Testis (tissue), 3 donors: ENCODE data around the gene DDX1. TPM values are rescaled to one million over a fixed set of nuclear protein-coding genes. Genes with fewer than 3 reads are reported as not detected.

Experiments
- DNase-seq: peaks from one replicate; pipeline ENCODE4 v3.0.0-alpha.2; 2019
- H3K27ac ChIP-seq, 2 donors: fragments of 200-600 bp; sonication (generic); one replicate each; pipeline ENCODE4 v1.5.1; 2019
- H3K27me3 ChIP-seq: fragments of 200-600 bp; sonication (generic); one replicate; pipeline ENCODE4 v1.5.1; 2019
- H3K36me3 ChIP-seq: fragments of 200-600 bp; sonication (generic); one replicate; pipeline ENCODE4 v1.5.1; 2017; ENCODE audit warnings: low read depth; ENCODE audit errors: missing control alignments
- H3K4me1 ChIP-seq: fragments of 200-600 bp; sonication (generic); one replicate; pipeline ENCODE4 v1.5.1; 2019
- H3K4me3 ChIP-seq, 2 donors: fragments of 200-600 bp; sonication (generic); one replicate each; pipeline ENCODE4 v1.5.1; 2017 to 2019
- H3K9me3 ChIP-seq: fragments of 200-600 bp; sonication (generic); one replicate; pipeline ENCODE4 v1.5.1; 2017
- POLR2A ChIP-seq: fragments of 450-650 bp; IDR thresholded peaks from one replicate; pipeline ENCODE4 v1.6.1; 2017; ENCODE audit warnings: antibody characterized with exemption, mild to moderate bottlenecking, moderate library complexity
- WGBS, 2 donors: methylation state at CpG; one replicate each; pipeline ENCODE4 v1.1.5; 2018; 5-methylcytosine and 5-hydroxymethylcytosine counted together
- intact Hi-C: fragments of 100-400 bp; cut with DNase I; formaldehyde crosslinking; loops from one replicate; pipeline ENCODE4 v1.15.1; 2023; ENCODE audit warnings: low total_unique reads
- polyA plus RNA-seq: library from polyadenylated mRNA; stranded (reverse); fragments of 350-450 nt; fragmentation: Illumina TruSeq; extraction: RNeasy Lipid Tissue Mini Kit (QIAGEN cat#74804); gene quantifications from one replicate; pipeline ENCODE4 v1.2.3, GENCODE V29; 2014; ENCODE audit warnings: low read depth, low replicate concordance; ENCODE audit not compliant: insufficient read depth
- total RNA-seq, 2 donors: library from RNA; depleted of rRNA; stranded (reverse); fragments of >200 nt; gene quantifications; one replicate each; pipeline ENCODE4 v1.2.3, GENCODE V29; 2016
- TF ChIP-seq, protein P1 (sequence below), 3 experiments: fragments of 450-650 bp in 2 of 3; fragments of 200-600 bp in 1 of 3; sonication (generic) in 1 of 3; IDR thresholded peaks; one replicate each; pipeline ENCODE4 v1.5.1; 2016 to 2019; ENCODE audit warnings: antibody characterized with exemption in 3 of 3, mild to moderate bottlenecking in 2 of 3, moderate library complexity in 1 of 3

Gene DDX1
- total and polyA plus RNA-seq, 3 donors from 2014 or later, result 60.4 to 66.9 (median 65.0) TPM

DNA sequence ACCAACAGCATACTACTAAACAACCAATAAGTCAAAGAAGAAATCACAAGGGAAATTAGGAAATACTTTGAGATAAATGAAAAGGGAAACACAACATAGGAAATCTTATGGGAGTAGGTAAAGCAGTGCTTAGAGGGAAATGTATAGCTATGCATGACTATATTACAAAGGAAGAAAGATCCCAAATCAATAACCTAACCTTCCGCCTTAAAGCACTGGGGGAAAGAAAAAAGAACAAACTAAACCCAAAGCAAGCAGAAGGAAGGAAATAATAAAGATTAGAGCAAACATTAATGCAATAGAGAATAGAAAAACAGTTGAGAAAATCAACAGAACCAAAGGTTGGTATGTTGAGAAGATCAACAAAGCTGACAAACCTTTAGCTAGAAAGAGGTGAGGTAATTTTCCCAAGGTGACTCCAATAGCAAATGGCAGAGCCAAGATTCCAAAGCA, 49.9 kb downstream of the DDX1 start:
- Histone ChIP-seq H3K27ac (no peak overlapping the region), H3K4me1 (no peaks in the 10 kb centered on the region), H3K4me3 (no peak overlapping the region), H3K9me3 (no peaks in the 10 kb centered on the region), H3K27me3 (no peaks in the 10 kb centered on the region), H3K36me3 (no peaks in the 10 kb centered on the region)
- DNase-seq, result no peak
- intact Hi-C loops, result no loop called here
- TF ChIP-seq, protein P1, sequence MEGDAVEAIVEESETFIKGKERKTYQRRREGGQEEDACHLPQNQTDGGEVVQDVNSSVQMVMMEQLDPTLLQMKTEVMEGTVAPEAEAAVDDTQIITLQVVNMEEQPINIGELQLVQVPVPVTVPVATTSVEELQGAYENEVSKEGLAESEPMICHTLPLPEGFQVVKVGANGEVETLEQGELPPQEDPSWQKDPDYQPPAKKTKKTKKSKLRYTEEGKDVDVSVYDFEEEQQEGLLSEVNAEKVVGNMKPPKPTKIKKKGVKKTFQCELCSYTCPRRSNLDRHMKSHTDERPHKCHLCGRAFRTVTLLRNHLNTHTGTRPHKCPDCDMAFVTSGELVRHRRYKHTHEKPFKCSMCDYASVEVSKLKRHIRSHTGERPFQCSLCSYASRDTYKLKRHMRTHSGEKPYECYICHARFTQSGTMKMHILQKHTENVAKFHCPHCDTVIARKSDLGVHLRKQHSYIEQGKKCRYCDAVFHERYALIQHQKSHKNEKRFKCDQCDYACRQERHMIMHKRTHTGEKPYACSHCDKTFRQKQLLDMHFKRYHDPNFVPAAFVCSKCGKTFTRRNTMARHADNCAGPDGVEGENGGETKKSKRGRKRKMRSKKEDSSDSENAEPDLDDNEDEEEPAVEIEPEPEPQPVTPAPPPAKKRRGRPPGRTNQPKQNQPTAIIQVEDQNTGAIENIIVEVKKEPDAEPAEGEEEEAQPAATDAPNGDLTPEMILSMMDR (IDR thresholded peaks at IDR 0.05), result no peak
- TF ChIP-seq POLR2A, result no peak
- WGBS, 2 donors, result 95 to 98% methylated on average over 1 of the region's 1 CpG

DNA sequence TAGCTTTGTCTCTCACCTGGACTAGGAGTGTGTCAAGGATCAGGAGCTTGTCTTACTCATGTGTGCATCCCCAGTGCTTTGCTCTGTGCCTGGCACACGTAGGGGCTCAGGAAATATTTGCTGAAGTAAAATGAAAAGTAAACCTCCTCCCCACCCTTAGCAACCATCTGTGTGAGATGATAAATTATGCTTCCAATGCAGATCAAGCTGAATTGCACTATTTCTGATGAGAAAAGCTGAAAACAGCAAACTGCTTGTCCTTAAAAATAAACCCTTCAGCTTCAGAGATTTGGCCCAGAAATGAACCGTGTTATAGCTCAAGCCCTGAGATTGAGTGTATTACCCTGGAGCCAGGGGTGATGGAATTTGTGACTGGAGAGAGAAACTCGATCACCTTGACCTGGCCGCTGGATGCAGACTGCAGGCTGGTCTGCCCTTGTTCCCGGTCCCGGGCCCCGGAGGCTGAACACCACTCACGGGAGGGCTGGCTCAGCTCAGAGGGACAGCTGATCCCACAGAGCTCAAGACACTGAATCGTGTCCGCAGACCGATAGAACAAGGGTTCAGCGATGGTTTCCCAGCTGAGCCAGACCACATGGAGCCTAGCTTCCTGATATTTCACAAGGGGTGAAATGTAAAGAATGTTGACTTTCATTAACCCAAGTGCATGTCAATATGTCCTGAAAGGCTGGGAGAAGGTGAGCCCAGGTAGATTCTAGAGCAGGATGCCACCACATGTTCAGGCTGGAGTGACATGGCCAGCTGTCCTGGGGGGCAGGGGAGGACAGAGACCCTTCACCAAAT, 50.5 kb downstream of the DDX1 start:
- no peak for DNase-seq
- WGBS, 2 donors, result 86 to 88% methylated on average over 11 to 12 of the region's 12 CpGs
- H3K4me3 ChIP-seq, result no peak overlapping the region
- H3K4me1 ChIP-seq, result no peaks in the 10 kb centered on the region
- intact Hi-C loops, result no loop called here
- no peak overlapping the region for H3K27ac ChIP-seq
- TF ChIP-seq POLR2A, result no peak
- TF ChIP-seq, protein P1 (IDR thresholded peaks at IDR 0.05), result no peak
- no peaks in the 10 kb centered on the region for H3K27me3 ChIP-seq
- H3K9me3 ChIP-seq, result no peaks in the 10 kb centered on the region
- H3K36me3 ChIP-seq, result no peaks in the 10 kb centered on the region

DNA sequence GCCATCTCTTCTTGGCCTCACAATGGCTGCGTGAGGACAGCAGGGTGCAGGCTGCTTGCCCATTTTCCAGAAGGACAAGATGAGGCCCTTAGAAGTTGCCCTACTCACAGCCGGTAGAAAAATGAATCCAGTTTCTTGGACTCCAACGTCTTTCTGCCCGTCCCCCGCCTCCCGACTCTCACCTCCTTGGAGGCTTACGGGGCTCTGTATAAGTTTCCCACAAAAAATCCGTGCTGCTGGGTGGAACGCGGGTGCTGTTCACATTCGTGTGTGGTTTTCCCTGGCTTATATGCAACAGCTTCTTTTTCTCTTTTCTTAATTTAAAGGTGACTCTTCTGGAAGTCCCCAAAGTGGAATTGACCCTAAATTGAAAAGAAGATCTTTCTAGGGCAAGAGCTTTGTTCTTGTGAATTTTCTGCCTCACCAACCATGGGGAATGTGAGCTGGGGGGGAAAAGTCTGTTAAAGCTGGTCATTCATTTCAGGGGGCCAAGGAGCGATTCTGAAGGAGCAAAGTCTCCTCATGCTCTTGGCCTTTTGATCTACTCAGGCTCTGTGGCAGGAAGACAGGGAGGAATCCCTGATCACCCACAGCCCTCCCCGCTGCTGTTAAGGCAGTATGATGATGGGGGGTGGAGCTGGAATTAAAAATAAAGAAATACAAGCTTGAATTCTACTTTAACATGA, 51.3 kb downstream of the DDX1 start:
- no peak for DNase-seq
- intact Hi-C loops, result no loop called here
- 91 to 93% methylated on average over 13 of the region's 13 CpGs for WGBS, 2 donors
- Histone ChIP-seq H3K27ac (no peak overlapping the region), H3K9me3 (no peaks in the 10 kb centered on the region), H3K27me3 (no peaks in the 10 kb centered on the region), H3K4me1 (no peaks in the 10 kb centered on the region), H3K4me3 (no peak overlapping the region), H3K36me3 (no peaks in the 10 kb centered on the region)
- TF ChIP-seq POLR2A, result no peak
- TF ChIP-seq, protein P1 (IDR thresholded peaks at IDR 0.05), result no peak

DNA sequence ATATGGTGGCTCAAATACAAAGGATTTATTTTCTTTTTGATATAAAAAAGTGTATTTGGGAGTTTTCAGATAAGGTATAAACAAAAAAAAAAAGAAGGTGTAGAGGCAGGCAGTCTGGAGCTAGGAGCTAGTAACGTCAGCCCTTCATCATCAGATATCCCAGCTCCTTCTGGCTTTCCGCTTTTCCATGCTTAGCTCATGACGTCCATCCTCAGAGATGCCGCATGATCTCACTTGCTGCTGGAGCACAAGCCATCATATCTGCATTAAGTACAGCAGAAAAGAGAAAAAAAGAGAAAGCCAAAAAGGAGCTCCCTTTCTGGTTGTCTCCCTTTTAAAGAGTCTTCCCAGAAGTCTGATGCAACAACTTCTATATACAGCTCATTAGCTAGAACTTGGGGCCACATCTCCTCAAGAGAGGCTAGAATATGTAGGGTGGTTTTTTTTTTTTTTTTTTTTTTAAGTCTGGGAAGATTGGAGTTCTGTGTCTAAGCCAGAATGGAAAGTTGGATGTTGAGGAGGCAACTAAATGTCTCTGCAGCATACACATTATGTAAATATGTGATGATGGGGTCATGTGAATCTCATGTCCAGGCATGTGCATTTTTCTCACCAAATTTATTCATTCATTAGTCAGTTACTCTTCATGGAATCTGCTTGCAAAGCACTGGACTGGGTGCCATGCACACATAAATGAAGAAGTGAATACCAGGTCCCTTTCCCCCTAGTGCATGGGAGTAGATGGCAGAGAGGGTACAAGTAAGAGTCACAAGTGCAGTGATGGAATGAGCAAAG, 52.3 kb downstream of the DDX1 start:
- Histone ChIP-seq H3K36me3 (no peaks in the 10 kb centered on the region), H3K4me1 (no peaks in the 10 kb centered on the region), H3K27me3 (no peaks in the 10 kb centered on the region), H3K9me3 (no peaks in the 10 kb centered on the region), H3K4me3 (no peak overlapping the region), H3K27ac (no peak overlapping the region)
- WGBS, 2 donors, result 86 to 95% methylated on average over 4 of the region's 4 CpGs
- intact Hi-C loops, result no loop called here
- TF ChIP-seq, protein P1 (IDR thresholded peaks at IDR 0.05), result no peak
- no peak for DNase-seq
